ENCODE results near the gene LRCH1.
A peak's percentile ranks its signal among the peaks of the same experiment; 100 is the strongest.

LRCH1 gene

DNA sequence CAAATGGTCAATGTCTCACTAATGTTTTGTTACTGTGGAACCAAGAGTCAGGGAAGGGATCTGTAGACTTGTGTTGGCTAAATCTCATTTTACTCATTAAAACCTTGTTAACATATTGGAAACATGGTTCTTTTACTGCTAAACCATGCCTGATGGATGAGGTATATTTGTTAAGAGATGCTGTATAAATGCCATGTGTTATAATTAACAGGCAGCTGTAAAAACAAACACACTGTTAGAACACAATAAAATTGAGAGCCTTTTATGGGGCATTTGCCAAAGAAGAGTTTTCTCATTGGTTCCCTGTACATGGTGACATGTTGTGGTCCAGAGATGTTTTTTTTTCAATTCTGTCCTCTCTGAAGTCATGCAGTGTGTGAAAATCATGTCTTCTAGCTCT, 122.0 kb downstream of the LRCH1 start:
- no peak overlapping the region for H3K4me3 ChIP-seq (ENCODE audit: low read depth, low read length)
- ChIA-PET CTCF (interaction anchor here (1.7 kb wide), 1 partner anchor 124 kb away, joined by 6 read pairs; no protein-coding TSS in a partner anchor), POLR2A (no interaction called here)
- no peak for DNase-seq (ENCODE audit: low read depth, low spot score)
- TF ChIP-seq, protein P1, sequence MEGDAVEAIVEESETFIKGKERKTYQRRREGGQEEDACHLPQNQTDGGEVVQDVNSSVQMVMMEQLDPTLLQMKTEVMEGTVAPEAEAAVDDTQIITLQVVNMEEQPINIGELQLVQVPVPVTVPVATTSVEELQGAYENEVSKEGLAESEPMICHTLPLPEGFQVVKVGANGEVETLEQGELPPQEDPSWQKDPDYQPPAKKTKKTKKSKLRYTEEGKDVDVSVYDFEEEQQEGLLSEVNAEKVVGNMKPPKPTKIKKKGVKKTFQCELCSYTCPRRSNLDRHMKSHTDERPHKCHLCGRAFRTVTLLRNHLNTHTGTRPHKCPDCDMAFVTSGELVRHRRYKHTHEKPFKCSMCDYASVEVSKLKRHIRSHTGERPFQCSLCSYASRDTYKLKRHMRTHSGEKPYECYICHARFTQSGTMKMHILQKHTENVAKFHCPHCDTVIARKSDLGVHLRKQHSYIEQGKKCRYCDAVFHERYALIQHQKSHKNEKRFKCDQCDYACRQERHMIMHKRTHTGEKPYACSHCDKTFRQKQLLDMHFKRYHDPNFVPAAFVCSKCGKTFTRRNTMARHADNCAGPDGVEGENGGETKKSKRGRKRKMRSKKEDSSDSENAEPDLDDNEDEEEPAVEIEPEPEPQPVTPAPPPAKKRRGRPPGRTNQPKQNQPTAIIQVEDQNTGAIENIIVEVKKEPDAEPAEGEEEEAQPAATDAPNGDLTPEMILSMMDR (IDR thresholded peaks at IDR 0.05; ENCODE audit: insufficient read depth, low read length, missing control alignments): no peak

DNA sequence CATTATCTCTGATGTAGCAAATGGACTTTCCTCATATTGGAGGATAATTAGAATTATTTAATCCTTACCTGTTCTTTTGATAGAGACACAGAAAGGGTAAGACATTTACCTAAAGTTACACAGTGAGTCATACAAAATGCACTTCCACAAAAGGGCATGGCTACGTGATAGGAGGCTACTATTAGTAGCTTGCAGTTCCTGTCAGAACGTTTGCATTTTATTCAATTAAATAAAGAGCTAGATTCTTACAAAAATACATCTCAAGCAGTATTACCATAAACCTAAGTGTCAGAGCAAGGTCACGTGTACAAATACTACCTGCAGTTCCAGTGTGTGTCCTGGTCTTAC, 123.4 kb downstream of the LRCH1 start:
- TF ChIP-seq, protein P1 (IDR thresholded peaks at IDR 0.05; ENCODE audit: insufficient read depth, low read length, missing control alignments): no peak

DNA sequence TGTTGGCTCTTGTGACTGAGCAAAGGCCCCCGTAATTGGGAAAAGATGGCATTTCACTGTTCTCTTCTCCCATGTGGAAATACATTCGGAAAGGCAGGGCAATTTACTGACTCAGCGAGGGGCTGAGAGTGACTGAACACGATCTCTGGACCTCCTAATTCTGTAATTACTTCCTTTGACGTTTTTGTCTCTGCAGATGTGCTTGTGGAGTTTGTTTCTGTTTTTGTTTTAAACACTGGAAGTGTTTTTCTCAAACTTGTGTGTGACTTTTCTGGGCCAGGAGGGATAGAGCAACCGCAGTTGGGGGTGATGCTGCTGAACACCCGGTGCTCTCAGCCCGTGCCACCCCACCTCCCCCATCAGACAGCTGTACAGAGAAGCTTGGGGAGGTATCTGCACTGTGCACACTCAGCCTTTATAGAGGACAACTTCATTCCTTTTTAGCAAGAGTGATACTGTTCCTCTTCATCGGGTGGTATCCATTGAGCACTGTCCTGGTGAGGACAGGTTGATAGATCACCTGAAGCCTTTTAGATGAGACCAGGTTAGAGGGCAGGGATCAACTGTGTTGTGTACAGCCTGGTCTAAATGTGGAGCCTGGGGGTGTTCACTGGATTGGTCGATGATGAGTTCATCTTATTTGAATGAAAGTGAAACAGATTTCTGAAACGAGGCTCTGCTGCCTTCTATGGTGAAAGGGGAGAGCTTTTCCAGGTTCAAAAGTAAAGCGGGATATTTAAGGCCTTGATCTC, 126.6 kb downstream of the LRCH1 start:
- H3K4me3 ChIP-seq (ENCODE audit: low read depth, low read length): peak overlapping the region; percentile 60
- POLR2A ChIA-PET: no interaction called here
- CTCF ChIA-PET: interaction anchor here (0.9 to 4.5 kb wide), 6 partner anchors 10 to 185 kb away, joined by 3 to 21 read pairs (median 3); partner anchors contain the start of gene LRCH1
- no peak for DNase-seq (ENCODE audit: low read depth, low spot score)
- TF ChIP-seq, protein P1 (IDR thresholded peaks at IDR 0.05; ENCODE audit: insufficient read depth, low read length, missing control alignments): peak; percentile 25

More for the DNA sequence above, 123.4 kb downstream of the LRCH1 start:
- ChIA-PET CTCF (interaction anchor here (1.7 kb wide), 1 partner anchor 125 kb away, joined by 6 read pairs; no protein-coding TSS in a partner anchor), POLR2A (no interaction called here)
- H3K4me3 ChIP-seq (ENCODE audit: low read depth, low read length): no peak overlapping the region
- DNase-seq (ENCODE audit: low read depth, low spot score): no peak

DNA sequence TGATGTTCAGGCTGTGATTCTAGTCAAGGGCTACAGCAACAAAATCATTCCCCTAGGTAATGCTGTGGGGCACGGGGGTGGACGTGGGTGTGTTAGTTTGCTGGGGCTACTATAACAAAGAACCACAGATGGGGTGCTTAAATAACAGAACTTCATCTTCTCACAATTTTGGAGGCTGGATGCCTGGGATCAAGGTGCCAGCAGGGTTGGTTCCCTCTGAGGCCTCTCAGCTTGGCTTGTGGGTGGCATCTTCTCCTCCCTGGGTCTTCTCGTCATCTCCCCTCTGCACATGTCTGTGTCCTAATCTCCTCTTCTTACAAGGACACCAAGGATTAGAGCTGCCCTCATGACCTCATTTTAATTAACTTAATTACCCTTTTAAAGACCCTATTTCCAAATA, 129.0 kb downstream of the LRCH1 start:
- ChIA-PET CTCF (no interaction called here), POLR2A (no interaction called here)
- TF ChIP-seq, protein P1 (IDR thresholded peaks at IDR 0.05; ENCODE audit: insufficient read depth, low read length, missing control alignments): no peak
- no peak overlapping the region for H3K4me3 ChIP-seq (ENCODE audit: low read depth, low read length)
- DNase-seq (ENCODE audit: low read depth, low spot score): no peak

DNA sequence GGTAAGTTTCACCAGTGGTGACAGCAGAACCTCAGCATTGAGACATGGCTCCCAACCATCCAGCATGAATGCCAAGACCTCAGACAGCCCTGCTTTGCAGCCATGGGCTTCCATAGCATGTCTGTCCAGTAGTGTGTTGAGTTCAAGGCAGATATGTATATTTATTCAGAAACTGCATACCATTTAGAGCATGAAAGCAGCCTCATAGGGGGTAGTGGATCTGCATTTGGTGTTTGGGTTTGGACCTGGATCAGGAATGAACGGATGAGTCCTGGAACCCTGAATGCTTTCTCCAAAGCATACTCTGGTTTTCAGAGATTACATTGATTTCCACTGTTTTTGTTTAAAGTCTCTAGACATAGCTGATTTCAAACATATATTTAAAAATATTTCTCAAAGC, 129.7 kb downstream of the LRCH1 start:
- TF ChIP-seq, protein P1 (IDR thresholded peaks at IDR 0.05; ENCODE audit: insufficient read depth, low read length, missing control alignments): no peak
- POLR2A ChIA-PET: no interaction called here
- no peak overlapping the region for H3K4me3 ChIP-seq (ENCODE audit: low read depth, low read length)
- no peak for DNase-seq (ENCODE audit: low read depth, low spot score)
- CTCF ChIA-PET: no interaction called here

DNA sequence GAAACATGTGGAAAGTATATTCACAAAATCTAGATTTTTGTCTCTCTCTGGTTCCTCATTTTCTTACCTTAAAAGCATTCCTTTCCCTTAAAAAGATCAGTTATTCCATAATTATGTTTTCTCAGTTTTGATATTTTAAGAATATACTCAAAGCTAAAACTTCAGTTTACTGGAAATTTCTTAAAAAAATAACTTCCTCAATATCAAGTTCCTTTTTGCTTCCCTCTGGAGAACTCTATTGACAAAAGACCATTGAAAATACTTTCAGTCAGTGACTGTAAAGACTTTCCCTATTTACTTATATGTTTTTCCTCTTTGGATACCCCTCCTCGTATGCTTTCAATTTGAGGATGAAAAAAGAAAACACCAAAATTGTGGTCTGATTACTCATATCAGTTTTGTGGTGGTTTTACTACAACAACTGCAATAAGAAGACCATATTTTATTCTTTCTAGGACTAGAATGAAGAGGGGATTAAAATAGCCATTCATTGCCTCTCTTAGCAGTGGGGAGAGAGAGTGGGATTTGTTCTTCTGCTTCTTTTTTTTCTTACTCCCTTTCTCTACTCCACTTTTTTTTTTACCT, 130.8 kb downstream of the LRCH1 start:
- ChIA-PET POLR2A (no interaction called here), CTCF (interaction anchor here (1.2 to 1.6 kb wide), 2 partner anchors 131 to 193 kb away, joined by 3 to 4 read pairs; partner anchors contain the start of gene LRCH1)
- H3K4me3 ChIP-seq (ENCODE audit: low read depth, low read length): no peak overlapping the region
- DNase-seq (ENCODE audit: low read depth, low spot score): no peak
- TF ChIP-seq, protein P1 (IDR thresholded peaks at IDR 0.05; ENCODE audit: insufficient read depth, low read length, missing control alignments): no peak

Measured in AG04449 (cell line).